A549 (cell line): Measurements from ENCODE around the gene PSMC3. TPM values are rescaled to one million over a fixed set of nuclear protein-coding genes. Genes with fewer than 3 reads are reported as not detected.

ENCODE experiments used
- ATAC-seq, 2 experiments: fragments of 200-7000 bp in 1 of 2; fragments of >200 bp in 1 of 2; cut with Nextera tagmentation in 1 of 2; cut with Tn5 transposase in 1 of 2; 3 replicates each; pipeline versions ENCODE4 v1.8.0 to v1.9.1; 2018 to 2020; ENCODE audit warnings: mild to moderate bottlenecking in 1 of 2, moderate library complexity in 1 of 2
- CTCF ChIA-PET: fragments of 300-600 bp; sonication (Branson Sonifier 250); formaldehyde crosslinking; extraction: SDS; loops from one replicate; lab custom pipeline; 2021; ENCODE audit warnings: antibody characterized with exemption, inconsistent platforms; lab: Yijun Ruan, JAX
- POLR2A ChIA-PET: fragments of 350-600 bp; formaldehyde crosslinking; extraction: SDS; loops from one replicate; lab custom pipeline; 2021; ENCODE audit warnings: antibody characterized with exemption, inconsistent platforms; lab: Yijun Ruan, JAX
- DNase-seq, 2 experiments: peaks; one replicate each; pipeline versions ENCODE4 v3.0.0 to v3.0.0-alpha.2; 2011 to 2016; ENCODE audit warnings: low read depth in 1 of 2, low spot score in 1 of 2
- FAIRE-seq: peaks from 2 replicates; lab custom pipeline; 2011; peaks lifted over from hg19 to GRCh38; lab: Jason Lieb, UNC
- H3K27ac ChIP-seq, 2 experiments: fragments of >200 bp; sonication (Bioruptor Twin); formaldehyde crosslinking; 3 replicates each; pipeline ENCODE4 v1.5.1; 2016 to 2017
- H3K4me1 ChIP-seq: fragments of >200 bp; sonication (Bioruptor Twin); formaldehyde crosslinking; 3 replicates; pipeline ENCODE4 v1.6.1; 2016
- H3K4me2 ChIP-seq: fragments of >200 bp; sonication (Bioruptor Twin); formaldehyde crosslinking; 3 replicates; pipeline ENCODE4 v1.6.1; 2016
- H3K4me3 ChIP-seq: fragments of >200 bp; sonication (Bioruptor Twin); formaldehyde crosslinking; 3 replicates; pipeline ENCODE4 v1.5.1; 2016
- H3K9me3 ChIP-seq: fragments of >200 bp; sonication (Bioruptor Twin); formaldehyde crosslinking; 3 replicates; pipeline ENCODE4 v1.6.1; 2016
- ATOH8 ChIP-seq: fragments of 250-450 bp; sonication (Bioruptor Pico); IDR thresholded peaks from 2 replicates; pipeline ENCODE4 v1.5.0; 2020; ENCODE audit warnings: low read depth, mild to moderate bottlenecking, moderate library complexity
- BHLHE40 ChIP-seq: IDR thresholded peaks from 2 replicates; pipeline ENCODE4 v1.6.1; 2012; ENCODE audit warnings: low read depth, low read length, inconsistent platforms
- CHD2 ChIP-seq: fragments of 150-350 bp; IDR thresholded peaks from 2 replicates; pipeline ENCODE4 v1.6.1; 2014; ENCODE audit warnings: low read length; ENCODE audit not compliant: partially characterized antibody
- CHD4 ChIP-seq: fragments of 200-600 bp; sonication (generic); IDR thresholded peaks from 2 replicates; pipeline ENCODE4 v1.6.1; 2016; ENCODE audit warnings: antibody characterized with exemption, mild to moderate bottlenecking, borderline replicate concordance
- CTCF ChIP-seq: fragments of >200 bp; sonication (Bioruptor Twin); formaldehyde crosslinking; IDR thresholded peaks from 3 replicates; pipeline ENCODE4 v1.5.1; 2016
- EHF ChIP-seq: fragments of 250-450 bp; sonication (Bioruptor Pico); IDR thresholded peaks from 2 replicates; pipeline ENCODE4 v1.5.0; 2020; ENCODE audit warnings: mild to moderate bottlenecking
- ELK1 ChIP-seq: fragments of 150-350 bp; IDR thresholded peaks from 2 replicates; pipeline ENCODE4 v1.6.1; 2014; ENCODE audit warnings: low read depth, mild to moderate bottlenecking, low read length
- EP300 ChIP-seq, 2 experiments: fragments of >200 bp; sonication (Bioruptor Twin); formaldehyde crosslinking; IDR thresholded peaks; 2 replicates in 1 of 2; 3 replicates in 1 of 2; pipeline ENCODE4 v1.6.1; 2016 to 2017
- ESRRA ChIP-seq: fragments of 150-350 bp; IDR thresholded peaks from 2 replicates; pipeline ENCODE4 v1.6.1; 2014; ENCODE audit warnings: mild to moderate bottlenecking, low read length, borderline replicate concordance
- GATA3 ChIP-seq: IDR thresholded peaks from 2 replicates; pipeline ENCODE4 v1.6.1; 2012; ENCODE audit warnings: borderline replicate concordance
- HEYL ChIP-seq: fragments of 250-450 bp; sonication (Bioruptor Pico); IDR thresholded peaks from 2 replicates; pipeline ENCODE4 v1.8.0; 2021; ENCODE audit warnings: mild to moderate bottlenecking, moderate library complexity
- HOXA7 ChIP-seq: fragments of 250-450 bp; sonication (Bioruptor Pico); IDR thresholded peaks from 2 replicates; pipeline ENCODE4 v1.5.0; 2020; ENCODE audit warnings: mild to moderate bottlenecking, moderate library complexity
- HOXB13 ChIP-seq: fragments of 250-450 bp; sonication (Bioruptor Pico); IDR thresholded peaks from 2 replicates; pipeline ENCODE4 v1.5.0; 2020; ENCODE audit warnings: low read depth, mild to moderate bottlenecking, moderate library complexity
- KDM5A ChIP-seq: fragments of 200-600 bp; sonication (generic); IDR thresholded peaks from 2 replicates; pipeline ENCODE4 v1.6.1; 2016; ENCODE audit warnings: antibody characterized with exemption, mild to moderate bottlenecking
- MAFK ChIP-seq: fragments of 450-650 bp; IDR thresholded peaks from 2 replicates; pipeline ENCODE4 v1.6.1; 2014; ENCODE audit not compliant: partially characterized antibody
- MAZ ChIP-seq: fragments of 150-350 bp; IDR thresholded peaks from 2 replicates; pipeline ENCODE4 v1.6.1; 2014; ENCODE audit warnings: antibody characterized with exemption, low read depth, low read length, borderline replicate concordance
- MYC ChIP-seq: IDR thresholded peaks from 2 replicates; pipeline ENCODE4 v1.6.1; 2012; ENCODE audit warnings: mild to moderate bottlenecking, inconsistent platforms, low read length, improper control_type of control experiment, borderline replicate concordance
- NPAS2 ChIP-seq: fragments of 250-450 bp; sonication (Bioruptor Pico); IDR thresholded peaks from 2 replicates; pipeline ENCODE4 v1.8.0; 2022; ENCODE audit warnings: mild to moderate bottlenecking, moderate library complexity, borderline replicate concordance
- PBX3 ChIP-seq: IDR thresholded peaks from 2 replicates; pipeline ENCODE4 v1.6.1; 2012
- PHF8 ChIP-seq: fragments of 200-600 bp; sonication (generic); IDR thresholded peaks from 2 replicates; pipeline ENCODE4 v1.6.1; 2016; ENCODE audit warnings: low read depth, mild to moderate bottlenecking, antibody characterized with exemption, moderate library complexity, borderline replicate concordance
- POLR2A ChIP-seq: IDR thresholded peaks from 2 replicates; pipeline ENCODE4 v1.6.1; 2012; ENCODE audit warnings: mild to moderate bottlenecking, low read length
- POLR2AphosphoS2 ChIP-seq: conservative IDR thresholded peaks from 2 replicates; pipeline ENCODE4 v1.6.1; 2012; ENCODE audit warnings: low read length, improper control_type of control experiment, inconsistent platforms
- RAD21 ChIP-seq, 2 experiments: fragments of >200 bp in 1 of 2; sonication (Bioruptor Twin) in 1 of 2; formaldehyde crosslinking in 1 of 2; IDR thresholded peaks in 1 of 2; conservative IDR thresholded peaks in 1 of 2; 2 replicates in 1 of 2; 3 replicates in 1 of 2; pipeline ENCODE4 v1.6.1; 2012 to 2018; ENCODE audit warnings: inconsistent platforms in 1 of 2
- RFX5 ChIP-seq: fragments of 450-650 bp; IDR thresholded peaks from 2 replicates; pipeline ENCODE4 v1.7.1; 2014; ENCODE audit warnings: antibody characterized with exemption, mild to moderate bottlenecking, moderate library complexity
- SMC3 ChIP-seq: fragments of >200 bp; sonication (Bioruptor Twin); formaldehyde crosslinking; IDR thresholded peaks from 3 replicates; pipeline ENCODE4 v1.6.1; 2018; ENCODE audit warnings: inconsistent platforms
- SREBF2 ChIP-seq: fragments of 450-650 bp; IDR thresholded peaks from 2 replicates; pipeline ENCODE4 v1.6.1; 2014; ENCODE audit warnings: mild to moderate bottlenecking, moderate library complexity
- ZC3H11A ChIP-seq: fragments of 450-650 bp; IDR thresholded peaks from 2 replicates; pipeline ENCODE4 v1.6.1; 2014; ENCODE audit warnings: antibody characterized with exemption, mild to moderate bottlenecking
- ZNF302 ChIP-seq: fragments of 250-450 bp; sonication (Bioruptor Pico); IDR thresholded peaks from 2 replicates; pipeline ENCODE4 v1.9.0; 2021; ENCODE audit warnings: inconsistent platforms, mild to moderate bottlenecking, moderate library complexity
- ZSCAN20 ChIP-seq: fragments of 250-450 bp; sonication (Bioruptor Pico); IDR thresholded peaks from 2 replicates; pipeline ENCODE4 v1.8.0; 2022; ENCODE audit warnings: mild to moderate bottlenecking, moderate library complexity
- WGBS: methylation state at CpG from one replicate; pipeline ENCODE4 v1.1.6; 2017; ENCODE audit errors: missing lambda C conversion rate; 5-methylcytosine and 5-hydroxymethylcytosine counted together
- polyA plus RNA-seq, 4 experiments: library from polyadenylated mRNA; depleted of rRNA in 3 of 4; stranded (reverse); fragments of >200 nt; fragmentation: RNase III in 1 of 4; extraction: RNeasy Plus Mini Kit Qiagen cat#74134 plus additional on column Dnase treatment in 1 of 4; gene quantifications; 2 replicates in 3 of 4; 3 replicates in 1 of 4; pipeline ENCODE4 v1.2.3, GENCODE V29; 2011 to 2017

PSMC3 gene
- polyA plus RNA-seq, 2 of the 4 experiments (the other 2 are of a cell fraction): 283 to 383 TPM

GRCh38 chr11:47396049-47396320, 30.3 kb downstream of the PSMC3 start:
- no peak for FAIRE-seq
- Histone ChIP-seq H3K4me2 (no peak overlapping the region), H3K9me3 (no peaks in the 10 kb centered on the region), H3K4me1 (peaks cover 6% of the 10 kb centered on the region; the same call in 2 of the 3 replicates), H3K4me3 (no peak overlapping the region), H3K27ac (no peak overlapping the region)
- ChIA-PET CTCF (interaction anchor here (0.7 to 0.9 kb wide), 2 partner anchors 16 to 23 kb away, joined by 3 read pairs; no protein-coding TSS in a partner anchor), POLR2A (no interaction called here)
- DNase-seq: no peak
- ATAC-seq: no peak
- 78% methylated on average over 3 of the region's 3 CpGs for WGBS
- no peak for TF ChIP-seq SMC3
- TF ChIP-seq POLR2AphosphoS2: no peak
- TF ChIP-seq BHLHE40: no peak
- TF ChIP-seq NPAS2 (CRISPR knock-in tag): no peak
- no peak for TF ChIP-seq ATOH8 (CRISPR knock-in tag)
- TF ChIP-seq MYC: no peak
- TF ChIP-seq POLR2A: no peak
- TF ChIP-seq GATA3: no peak
- TF ChIP-seq HEYL: no peak
- TF ChIP-seq KDM5A: no peak

GRCh38 chr11:47395223-47396048, 30.8 kb downstream of the PSMC3 start:
- TF ChIP-seq MAZ (no peak), EP300 (IDR thresholded peaks at IDR 0.05) (no peak), ZC3H11A (no peak), PBX3 (no peak), HOXB13 (CRISPR knock-in tag) (no peak), EHF (CRISPR knock-in tag) (no peak), ESRRA (no peak), SREBF2 (no peak), ZNF302 (CRISPR knock-in tag) (no peak), RFX5 (no peak), CHD4 (no peak), PHF8 (no peak), RAD21 (conservative IDR thresholded peaks at IDR 0.05 in 1 of 2, IDR thresholded peaks at IDR 0.05 in 1 of 2) (no peak), MYC (no peak), ELK1 (no peak), CTCF (no peak), MAFK (no peak), CHD2 (no peak), ZSCAN20 (CRISPR knock-in tag) (no peak), HOXA7 (no peak)
- ChIA-PET CTCF (interaction anchor here (0.7 to 2.2 kb wide), 2 partner anchors 17 to 22 kb away, joined by 3 to 6 read pairs; partner anchors contain the start of gene SPI1), POLR2A (no interaction called here)
- 89% methylated on average over 15 of the region's 25 CpGs for WGBS
- no peak for FAIRE-seq
- H3K27ac ChIP-seq: no peak overlapping the region
- H3K4me1 ChIP-seq: peaks cover 2% of the 10 kb centered on the region; the same call in 2 of the 3 replicates
- H3K9me3 ChIP-seq: no peaks in the 10 kb centered on the region
- H3K4me2 ChIP-seq: no peak overlapping the region
- DNase-seq: no peak
- no peak for ATAC-seq
- H3K4me3 ChIP-seq: no peak overlapping the region
